Nephron (organoid): ENCODE data around the gene ANAPC2.

Experiments
- H3K27ac Mint-ChIP-seq, 3 experiments: 2 replicates each; pipeline ENCODE4 v1.8.0; 2020; ENCODE audit warnings: mixed read lengths in 3 of 3, mild to moderate bottlenecking in 2 of 3, moderate library complexity in 1 of 3
- H3K27me3 Mint-ChIP-seq: 2 replicates; pipeline ENCODE4 v1.8.0; 2021; ENCODE audit warnings: low read depth, mild to moderate bottlenecking, moderate library complexity, mixed read lengths
- H3K36me3 Mint-ChIP-seq: 2 replicates; pipeline ENCODE4 v1.8.0; 2020; ENCODE audit warnings: low read depth, mixed read lengths
- H3K4me1 Mint-ChIP-seq: 2 replicates; pipeline ENCODE4 v1.8.0; 2020; ENCODE audit warnings: mixed read lengths
- H3K4me3 Mint-ChIP-seq, 3 experiments: 2 replicates each; pipeline ENCODE4 v1.8.0; 2020; ENCODE audit warnings: mild to moderate bottlenecking in 3 of 3, mixed read lengths in 3 of 3, moderate library complexity in 2 of 3
- H3K9me3 Mint-ChIP-seq: 2 replicates; pipeline ENCODE4 v1.8.0; 2020; ENCODE audit warnings: mixed read lengths
- CTCF ChIP-seq, 3 experiments: fragments of 200-600 bp; sonication (generic); IDR thresholded peaks; one replicate each; pipeline ENCODE4 v1.5.0; 2021; ENCODE audit warnings: antibody characterized with exemption in 3 of 3; ENCODE audit not compliant: unreplicated experiment in 3 of 3

ANAPC2 gene

GRCh38 chr9:137167747-137168572 is 20.4 kb downstream of the ANAPC2 start:
- no peak for TF ChIP-seq CTCF (IDR thresholded peaks at IDR 0.05; ENCODE audit: unreplicated experiment in 3 of 3)
- peak overlapping the region in 2 of 3 experiments; percentile 54 to 61 for H3K4me3 Mint-ChIP-seq
- peaks cover 87% of the 10 kb centered on the region for H3K27me3 Mint-ChIP-seq
- no peaks in the 10 kb centered on the region for H3K36me3 Mint-ChIP-seq
- H3K4me1 Mint-ChIP-seq, result no peaks in the 10 kb centered on the region
- no peak overlapping the region for H3K27ac Mint-ChIP-seq
- H3K9me3 Mint-ChIP-seq, result no peaks in the 10 kb centered on the region

- Mint-ChIP-seq H3K36me3 (no peaks in the 10 kb centered on the region), H3K27me3 (peaks cover 87% of the 10 kb centered on the region), H3K4me3 (peak overlapping the region in 1 of 3 experiments; percentile 41), H3K9me3 (no peaks in the 10 kb centered on the region), H3K4me1 (no peaks in the 10 kb centered on the region), H3K27ac (no peak overlapping the region)
- no peak for TF ChIP-seq CTCF (IDR thresholded peaks at IDR 0.05; ENCODE audit: unreplicated experiment in 3 of 3)
Measured at GRCh38 chr9:137167277-137167746, 21.0 kb downstream of the ANAPC2 start.

GRCh38 chr9:137166380-137167229 is 21.8 kb downstream of the ANAPC2 start:
- no peak for TF ChIP-seq CTCF (IDR thresholded peaks at IDR 0.05; ENCODE audit: unreplicated experiment in 3 of 3)
- no peaks in the 10 kb centered on the region for H3K36me3 Mint-ChIP-seq
- no peaks in the 10 kb centered on the region for H3K4me1 Mint-ChIP-seq
- H3K27ac Mint-ChIP-seq, result no peak overlapping the region
- no peaks in the 10 kb centered on the region for H3K9me3 Mint-ChIP-seq
- H3K4me3 Mint-ChIP-seq, result peak overlapping the region in 2 of 3 experiments; percentile 62 to 70
- H3K27me3 Mint-ChIP-seq, result peaks cover 85% of the 10 kb centered on the region

GRCh38 chr9:137165250-137165836 is 23.0 kb downstream of the ANAPC2 start:
- no peak for TF ChIP-seq CTCF (IDR thresholded peaks at IDR 0.05; ENCODE audit: unreplicated experiment in 3 of 3)
- peaks cover 82% of the 10 kb centered on the region for H3K27me3 Mint-ChIP-seq
- H3K4me1 Mint-ChIP-seq, result no peaks in the 10 kb centered on the region
- H3K27ac Mint-ChIP-seq, result no peak overlapping the region
- no peaks in the 10 kb centered on the region for H3K9me3 Mint-ChIP-seq
- H3K4me3 Mint-ChIP-seq, result no peak overlapping the region
- no peaks in the 10 kb centered on the region for H3K36me3 Mint-ChIP-seq

- peaks cover 83% of the 10 kb centered on the region for H3K27me3 Mint-ChIP-seq
- H3K4me3 Mint-ChIP-seq, result peak overlapping the region in 1 of 3 experiments; percentile 32
- no peak overlapping the region for H3K27ac Mint-ChIP-seq
- no peaks in the 10 kb centered on the region for H3K4me1 Mint-ChIP-seq
- H3K9me3 Mint-ChIP-seq, result no peaks in the 10 kb centered on the region
- TF ChIP-seq CTCF (IDR thresholded peaks at IDR 0.05; ENCODE audit: unreplicated experiment in 3 of 3), result no peak
- no peaks in the 10 kb centered on the region for H3K36me3 Mint-ChIP-seq
Measured at GRCh38 chr9:137164370-137165249, 23.8 kb downstream of the ANAPC2 start.
